Measurements from ENCODE around the gene ELF1.

DNA sequence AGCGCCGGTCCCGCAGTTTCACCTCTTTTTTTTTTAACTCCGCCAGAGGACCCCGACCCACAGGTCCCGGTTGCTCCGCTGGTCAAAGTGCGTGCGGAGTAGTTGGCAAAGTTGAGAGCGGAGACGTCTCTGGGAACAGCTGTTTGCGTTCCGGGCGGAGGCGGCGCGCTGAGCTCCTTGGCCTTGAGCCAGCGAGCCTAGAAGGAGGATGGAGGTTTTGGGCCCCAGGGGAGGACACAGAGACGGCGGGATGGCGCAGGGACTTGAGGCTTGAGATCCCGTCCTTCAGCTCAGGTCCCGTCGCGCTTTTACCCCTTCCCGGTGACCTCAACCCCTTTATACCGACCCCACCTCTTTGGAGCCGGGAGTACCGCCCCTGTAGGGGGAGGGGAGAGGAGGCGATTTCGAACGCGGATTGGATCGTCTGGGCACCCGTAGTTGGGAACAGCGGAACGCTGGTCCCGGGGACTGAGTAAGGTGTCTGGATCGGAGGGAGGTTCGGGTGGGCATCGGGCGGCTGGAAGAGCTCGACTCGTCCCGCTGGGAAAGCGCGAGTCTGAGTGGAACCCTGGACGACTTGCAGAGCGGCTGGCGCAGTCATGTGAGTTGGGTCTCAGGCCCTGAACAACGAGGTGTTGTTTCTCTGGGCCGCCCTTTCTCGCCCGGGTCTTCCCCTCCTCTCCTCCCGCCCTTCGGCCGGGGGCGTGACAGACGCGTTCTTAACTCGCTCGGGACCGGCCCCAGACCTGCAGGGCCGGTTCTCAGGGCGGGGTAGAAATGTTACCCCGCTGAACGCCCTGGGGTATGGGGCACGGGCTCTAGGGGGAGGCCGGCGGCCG, 42.2 kb upstream of the ELF1 start, which contains the start of gene WBP4:
- TF ChIP-seq POLR2A (IDR thresholded peaks at IDR 0.05; ENCODE audit: low read depth, low read length) (peak; percentile 68; the same call in 1 of the 2 replicates), FOS (IDR thresholded peaks at IDR 0.05; ENCODE audit: low read depth, low read length) (no peak), RFX5 (IDR thresholded peaks at IDR 0.05; ENCODE audit: low read depth, low read length) (no peak), NFE2L2 (IDR thresholded peaks at IDR 0.05; ENCODE audit: low read depth, low read length) (no peak), CEBPB (IDR thresholded peaks at IDR 0.05; ENCODE audit: low read depth, low read length) (no peak), MAZ (IDR thresholded peaks at IDR 0.05; ENCODE audit: borderline replicate concordance, low read depth, low read length) (peak; percentile 74), RAD21 (IDR thresholded peaks at IDR 0.05; ENCODE audit: low read length) (no peak; the same call in 1 of the 2 replicates), SMC3 (IDR thresholded peaks at IDR 0.05; ENCODE audit: low read depth, low read length) (no peak)
- TF ChIP-seq, protein P1, sequence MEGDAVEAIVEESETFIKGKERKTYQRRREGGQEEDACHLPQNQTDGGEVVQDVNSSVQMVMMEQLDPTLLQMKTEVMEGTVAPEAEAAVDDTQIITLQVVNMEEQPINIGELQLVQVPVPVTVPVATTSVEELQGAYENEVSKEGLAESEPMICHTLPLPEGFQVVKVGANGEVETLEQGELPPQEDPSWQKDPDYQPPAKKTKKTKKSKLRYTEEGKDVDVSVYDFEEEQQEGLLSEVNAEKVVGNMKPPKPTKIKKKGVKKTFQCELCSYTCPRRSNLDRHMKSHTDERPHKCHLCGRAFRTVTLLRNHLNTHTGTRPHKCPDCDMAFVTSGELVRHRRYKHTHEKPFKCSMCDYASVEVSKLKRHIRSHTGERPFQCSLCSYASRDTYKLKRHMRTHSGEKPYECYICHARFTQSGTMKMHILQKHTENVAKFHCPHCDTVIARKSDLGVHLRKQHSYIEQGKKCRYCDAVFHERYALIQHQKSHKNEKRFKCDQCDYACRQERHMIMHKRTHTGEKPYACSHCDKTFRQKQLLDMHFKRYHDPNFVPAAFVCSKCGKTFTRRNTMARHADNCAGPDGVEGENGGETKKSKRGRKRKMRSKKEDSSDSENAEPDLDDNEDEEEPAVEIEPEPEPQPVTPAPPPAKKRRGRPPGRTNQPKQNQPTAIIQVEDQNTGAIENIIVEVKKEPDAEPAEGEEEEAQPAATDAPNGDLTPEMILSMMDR (conservative IDR thresholded peaks at IDR 0.05; ENCODE audit: low read depth, low read length): peak; percentile 20; the same call in 1 of the 2 replicates
- TF ChIP-seq, protein P2, sequence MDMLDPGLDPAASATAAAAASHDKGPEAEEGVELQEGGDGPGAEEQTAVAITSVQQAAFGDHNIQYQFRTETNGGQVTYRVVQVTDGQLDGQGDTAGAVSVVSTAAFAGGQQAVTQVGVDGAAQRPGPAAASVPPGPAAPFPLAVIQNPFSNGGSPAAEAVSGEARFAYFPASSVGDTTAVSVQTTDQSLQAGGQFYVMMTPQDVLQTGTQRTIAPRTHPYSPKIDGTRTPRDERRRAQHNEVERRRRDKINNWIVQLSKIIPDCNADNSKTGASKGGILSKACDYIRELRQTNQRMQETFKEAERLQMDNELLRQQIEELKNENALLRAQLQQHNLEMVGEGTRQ (IDR thresholded peaks at IDR 0.05; ENCODE audit: low read depth, low read length): no peak
